K562 (cell line): ENCODE measurements around the gene SP6. TPM values are rescaled to one million over a fixed set of nuclear protein-coding genes. Genes with fewer than 3 reads are reported as not detected.

Source experiments
- ASH1L ChIP-seq: fragments of 450-650 bp; IDR thresholded peaks from 2 replicates; pipeline ENCODE4 v1.6.1; 2018; ENCODE audit warnings: borderline replicate concordance, mild to moderate bottlenecking, low read depth; ENCODE audit not compliant: partially characterized antibody
- ATF7 ChIP-seq: fragments of 450-650 bp; IDR thresholded peaks from 2 replicates; pipeline ENCODE4 v1.7.1; 2014; ENCODE audit warnings: mild to moderate bottlenecking, moderate library complexity
- CC2D1A ChIP-seq: fragments of 450-650 bp; IDR thresholded peaks from 2 replicates; pipeline ENCODE4 v1.6.1; 2017; ENCODE audit warnings: mild to moderate bottlenecking
- DMBX1 ChIP-seq: fragments of 250-450 bp; sonication (Bioruptor Pico); IDR thresholded peaks from 2 replicates; pipeline ENCODE4 v1.8.0; 2022; ENCODE audit warnings: inconsistent platforms, mild to moderate bottlenecking, moderate library complexity, borderline replicate concordance
- GABPB1 ChIP-seq: sonication (generic); formaldehyde crosslinking; IDR thresholded peaks from 2 replicates; pipeline ENCODE4 v1.8.0; 2022; ENCODE audit warnings: mild to moderate bottlenecking, missing genetic modification reagents
- HCFC1 ChIP-seq: IDR thresholded peaks from 2 replicates; pipeline ENCODE4 v1.6.1; 2012; ENCODE audit warnings: low read depth, low read length, improper control_type of control experiment
- HDAC8 ChIP-seq: fragments of 450-650 bp; IDR thresholded peaks from 2 replicates; pipeline ENCODE4 v1.6.1; 2016; ENCODE audit warnings: mild to moderate bottlenecking, missing genetic modification characterization, moderate library complexity, missing compliant biosample characterization
- HNRNPL ChIP-seq: fragments of 200-400 bp; formaldehyde crosslinking; IDR thresholded peaks from 2 replicates; pipeline ENCODE4 v1.6.1; 2017; ENCODE audit warnings: low read depth, mild to moderate bottlenecking, low read length
- KDM1A ChIP-seq, 2 experiments: fragments of 450-650 bp; IDR thresholded peaks; 2 replicates each; pipeline ENCODE4 v1.6.1; 2016; ENCODE audit warnings: mild to moderate bottlenecking in 2 of 2
- KLF6 ChIP-seq: fragments of 250-450 bp; sonication (Bioruptor Pico); IDR thresholded peaks from 2 replicates; pipeline ENCODE4 v1.4.0; 2020; ENCODE audit warnings: mild to moderate bottlenecking, moderate library complexity, borderline replicate concordance
- MAX ChIP-seq: sonication (generic); formaldehyde crosslinking; IDR thresholded peaks from 2 replicates; pipeline ENCODE4 v1.9.0; 2022; ENCODE audit warnings: mild to moderate bottlenecking, missing genetic modification reagents
- MAZ ChIP-seq, 2 experiments: fragments of 450-650 bp in 1 of 2; sonication (generic) in 1 of 2; formaldehyde crosslinking; IDR thresholded peaks in 1 of 2; conservative IDR thresholded peaks in 1 of 2; 2 replicates each; pipeline versions ENCODE4 v1.4.0 to v1.5.0; 2020; ENCODE audit warnings: mild to moderate bottlenecking in 1 of 2, missing genetic modification reagents in 1 of 2
- NEUROD1 ChIP-seq: fragments of 150-350 bp; IDR thresholded peaks from 2 replicates; pipeline ENCODE4 v1.6.1; 2014; ENCODE audit warnings: borderline replicate concordance, low read length, low read depth; ENCODE audit not compliant: partially characterized antibody
- NFIX ChIP-seq: fragments of 250-450 bp; sonication (Bioruptor Pico); IDR thresholded peaks from 2 replicates; pipeline ENCODE4 v1.4.0; 2020; ENCODE audit warnings: low read depth, mild to moderate bottlenecking, moderate library complexity
- PYGO2 ChIP-seq: fragments of 450-650 bp; IDR thresholded peaks from 2 replicates; pipeline ENCODE4 v1.6.1; 2016; ENCODE audit warnings: mild to moderate bottlenecking, missing genetic modification characterization, moderate library complexity, missing compliant biosample characterization
- SAFB2 ChIP-seq: fragments of 200-400 bp; formaldehyde crosslinking; IDR thresholded peaks from 2 replicates; pipeline ENCODE4 v1.6.1; 2018; ENCODE audit warnings: borderline replicate concordance, low read length, low read depth, moderate library complexity; ENCODE audit not compliant: severe bottlenecking
- SUPT5H ChIP-seq: fragments of 450-650 bp; IDR thresholded peaks from 2 replicates; pipeline ENCODE4 v1.6.1; 2016
- ZBTB34 ChIP-seq: fragments of 250-450 bp; sonication (Bioruptor Pico); IDR thresholded peaks from 2 replicates; pipeline ENCODE4 v1.8.0; 2021; ENCODE audit warnings: mild to moderate bottlenecking, moderate library complexity
- ZNF668 ChIP-seq: fragments of 250-450 bp; sonication (Bioruptor Pico); IDR thresholded peaks from 2 replicates; pipeline ENCODE4 v1.8.0; 2022; ENCODE audit warnings: mild to moderate bottlenecking, inconsistent platforms
- polyA plus RNA-seq, 8 experiments: library from polyadenylated mRNA; depleted of rRNA in 4 of 8; stranded (reverse) in 5 of 8; unstranded in 3 of 8; fragments of >200 nt; fragmentation: Nextera tagmentation in 2 of 8; fragmentation: Illumina TruSeq in 1 of 8; extraction: Ambion mirVana in 2 of 8; extraction: Trizol in 1 of 8; gene quantifications; 2 replicates each; pipeline versions ENCODE4 v1.2.1 to v1.2.3, GENCODE V29; 2011 to 2014; ENCODE audit warnings: inconsistent platforms in 1 of 8, missing spikeins in 1 of 8
- total RNA-seq, 7 experiments: library from RNA; depleted of rRNA in 6 of 7; stranded (reverse); fragments of >200 nt in 6 of 7; fragmentation: Illumina TruSeq in 2 of 7; extraction: Trizol in 2 of 7; gene quantifications; 2 replicates each; pipeline versions ENCODE4 v1.2.1 to v1.2.3, GENCODE V29; 2011 to 2021; ENCODE audit warnings: low replicate concordance in 1 of 7
- TF ChIP-seq, protein P1 (sequence below), 3 experiments: IDR thresholded peaks in 2 of 3; conservative IDR thresholded peaks in 1 of 3; 2 replicates each; pipeline ENCODE4 v1.5.1; 2011 to 2012; ENCODE audit warnings: low read length in 3 of 3, mild to moderate bottlenecking in 3 of 3, control low read depth in 2 of 3, improper control_type of control experiment in 1 of 3, inconsistent platforms in 1 of 3, low read depth in 1 of 3, mixed read lengths in 1 of 3, moderate library complexity in 1 of 3; ENCODE audit not compliant: insufficient read depth in 2 of 3
- TF ChIP-seq, protein P2 (sequence below): fragments of 450-650 bp; IDR thresholded peaks from 2 replicates; pipeline ENCODE4 v1.7.1; 2018; ENCODE audit warnings: mild to moderate bottlenecking, low read depth; ENCODE audit not compliant: partially characterized antibody

Gene SP6
- total and polyA plus RNA-seq, 9 of the 15 experiments (the other 6 are each of a cell fraction or from before 2014, with no cell fraction given), result 0.11 to 7.9 (median 2.2) TPM

DNA sequence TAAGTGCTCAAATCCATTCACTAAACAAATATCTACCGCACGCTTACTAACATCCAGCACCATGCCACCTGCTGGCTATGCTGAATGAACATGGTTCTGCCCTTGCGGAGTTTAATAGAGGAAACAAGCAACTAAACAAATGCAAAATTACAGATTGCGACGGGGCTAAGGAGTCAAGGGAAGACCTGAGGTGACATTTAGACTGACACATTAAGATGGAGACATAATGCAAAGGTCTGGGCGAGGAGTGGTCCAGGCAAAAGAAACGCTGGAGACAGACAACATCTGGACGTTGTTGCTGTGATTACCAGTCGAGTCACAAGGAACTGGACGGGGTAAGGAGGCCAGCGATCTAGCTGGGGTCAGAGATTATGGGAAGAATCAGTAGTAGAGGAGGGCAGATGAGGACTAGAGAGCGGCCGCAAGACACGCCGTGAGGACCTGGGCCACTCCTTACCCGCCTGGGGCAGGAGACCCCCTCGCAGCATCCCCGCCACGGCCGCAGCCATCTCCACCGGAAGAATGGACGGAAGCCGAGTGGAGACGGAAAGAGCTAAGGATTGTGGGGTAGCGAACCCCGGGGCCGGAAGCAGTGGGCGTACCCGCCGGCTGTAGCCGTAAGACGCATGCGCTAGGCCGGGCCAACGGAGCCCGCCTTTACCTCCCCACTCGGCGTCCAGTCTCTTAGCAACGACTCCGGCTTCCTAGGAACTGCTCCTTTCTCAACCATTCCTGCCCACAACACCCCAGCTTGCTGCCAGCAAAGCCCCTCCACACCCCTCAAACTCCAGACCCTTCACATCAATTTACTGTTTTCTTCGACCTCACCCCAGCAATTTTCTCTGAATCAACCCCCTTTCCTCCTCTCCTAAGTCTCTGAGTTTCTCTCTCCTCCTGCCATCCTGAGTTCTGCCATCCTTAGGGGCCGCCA is 19.7 kb downstream of the SP6 start, which contains the start of the genes LRRC46 and MRPL10 (continued):
- TF ChIP-seq ASH1L (peak; percentile 29), HCFC1 (peak; percentile 74), DMBX1 (CRISPR knock-in tag) (no peak), GABPB1 (CRISPR knock-in tag) (peak; percentile 91), ZBTB34 (CRISPR knock-in tag) (no peak), NFIX (CRISPR knock-in tag) (no peak), ZNF668 (CRISPR knock-in tag) (no peak), SUPT5H (peak; percentile 98), NEUROD1 (peak; percentile 21), PYGO2 (no peak), MAZ (CRISPR knock-in tag; conservative IDR thresholded peaks at IDR 0.05 in 1 of 2, IDR thresholded peaks at IDR 0.05 in 1 of 2) (peak; percentile 59 to 62; a peak in 2 of 4 replicates), HNRNPL (no peak), CC2D1A (0 out of 2 replicates have a peak, but pooled peaks have one; percentile 9), ATF7 (peak; percentile 59), KDM1A (IDR thresholded peaks at IDR 0.05) (peak; percentile 9 to 36; a peak in 2 of 4 replicates), MAX (peak; percentile 70), KLF6 (no peak), HDAC8 (tag) (no peak), SAFB2 (no peak)
- TF ChIP-seq, protein P1, sequence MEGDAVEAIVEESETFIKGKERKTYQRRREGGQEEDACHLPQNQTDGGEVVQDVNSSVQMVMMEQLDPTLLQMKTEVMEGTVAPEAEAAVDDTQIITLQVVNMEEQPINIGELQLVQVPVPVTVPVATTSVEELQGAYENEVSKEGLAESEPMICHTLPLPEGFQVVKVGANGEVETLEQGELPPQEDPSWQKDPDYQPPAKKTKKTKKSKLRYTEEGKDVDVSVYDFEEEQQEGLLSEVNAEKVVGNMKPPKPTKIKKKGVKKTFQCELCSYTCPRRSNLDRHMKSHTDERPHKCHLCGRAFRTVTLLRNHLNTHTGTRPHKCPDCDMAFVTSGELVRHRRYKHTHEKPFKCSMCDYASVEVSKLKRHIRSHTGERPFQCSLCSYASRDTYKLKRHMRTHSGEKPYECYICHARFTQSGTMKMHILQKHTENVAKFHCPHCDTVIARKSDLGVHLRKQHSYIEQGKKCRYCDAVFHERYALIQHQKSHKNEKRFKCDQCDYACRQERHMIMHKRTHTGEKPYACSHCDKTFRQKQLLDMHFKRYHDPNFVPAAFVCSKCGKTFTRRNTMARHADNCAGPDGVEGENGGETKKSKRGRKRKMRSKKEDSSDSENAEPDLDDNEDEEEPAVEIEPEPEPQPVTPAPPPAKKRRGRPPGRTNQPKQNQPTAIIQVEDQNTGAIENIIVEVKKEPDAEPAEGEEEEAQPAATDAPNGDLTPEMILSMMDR (IDR thresholded peaks at IDR 0.05 in 2 of 3, conservative IDR thresholded peaks at IDR 0.05 in 1 of 3; ENCODE audit: insufficient read depth in 2 of 3, low read depth in 1 of 3, low read length in 3 of 3), result peak; percentile 33 to 45 (median 42); a peak in 5 of 6 replicates
- TF ChIP-seq, protein P2, sequence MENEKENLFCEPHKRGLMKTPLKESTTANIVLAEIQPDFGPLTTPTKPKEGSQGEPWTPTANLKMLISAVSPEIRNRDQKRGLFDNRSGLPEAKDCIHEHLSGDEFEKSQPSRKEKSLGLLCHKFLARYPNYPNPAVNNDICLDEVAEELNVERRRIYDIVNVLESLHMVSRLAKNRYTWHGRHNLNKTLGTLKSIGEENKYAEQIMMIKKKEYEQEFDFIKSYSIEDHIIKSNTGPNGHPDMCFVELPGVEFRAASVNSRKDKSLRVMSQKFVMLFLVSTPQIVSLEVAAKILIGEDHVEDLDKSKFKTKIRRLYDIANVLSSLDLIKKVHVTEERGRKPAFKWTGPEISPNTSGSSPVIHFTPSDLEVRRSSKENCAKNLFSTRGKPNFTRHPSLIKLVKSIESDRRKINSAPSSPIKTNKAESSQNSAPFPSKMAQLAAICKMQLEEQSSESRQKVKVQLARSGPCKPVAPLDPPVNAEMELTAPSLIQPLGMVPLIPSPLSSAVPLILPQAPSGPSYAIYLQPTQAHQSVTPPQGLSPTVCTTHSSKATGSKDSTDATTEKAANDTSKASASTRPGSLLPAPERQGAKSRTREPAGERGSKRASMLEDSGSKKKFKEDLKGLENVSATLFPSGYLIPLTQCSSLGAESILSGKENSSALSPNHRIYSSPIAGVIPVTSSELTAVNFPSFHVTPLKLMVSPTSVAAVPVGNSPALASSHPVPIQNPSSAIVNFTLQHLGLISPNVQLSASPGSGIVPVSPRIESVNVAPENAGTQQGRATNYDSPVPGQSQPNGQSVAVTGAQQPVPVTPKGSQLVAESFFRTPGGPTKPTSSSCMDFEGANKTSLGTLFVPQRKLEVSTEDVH, result peak; percentile 33
